HepG2 (cell line): ENCODE data around the gene CYB5A. TPM values are rescaled to one million over a fixed set of nuclear protein-coding genes. Genes with fewer than 3 reads are reported as not detected.
A peak's percentile ranks its signal among the peaks of the same experiment; 100 is the strongest.

Experiments used
- ATAC-seq: fragments of 200-7000 bp; cut with Tn5 transposase; 3 replicates; pipeline ENCODE4 v1.9.1; 2020; ENCODE audit warnings: mild to moderate bottlenecking, moderate library complexity
- BruUV-seq: library from RNA; stranded (reverse); fragments of 400-500 nt; replicated peaks from 2 replicates; lab custom pipeline; 2021; lab: Mats Ljungman, UMichigan
- CTCF ChIA-PET: fragments of 300-600 bp; formaldehyde crosslinking; extraction: SDS; loops from one replicate; lab custom pipeline; 2021; ENCODE audit warnings: low total read pairs, inconsistent platforms, low intra/inter-chr PET ratio; lab: Yijun Ruan, JAX
- POLR2A ChIA-PET: fragments of 350-600 bp; sonication (Branson Sonifier 250); formaldehyde crosslinking; loops from one replicate; lab custom pipeline; 2020; ENCODE audit warnings: antibody characterized with exemption, inconsistent platforms; lab: Yijun Ruan, JAX
- DNase-seq: peaks from one replicate; pipeline ENCODE4 v3.0.0-alpha.2; 2015; ENCODE audit warnings: low spot score
- FAIRE-seq: peaks from 3 replicates; lab custom pipeline; 2011; peaks lifted over from hg19 to GRCh38; lab: Jason Lieb, UNC
- H2AFZ ChIP-seq: one replicate; pipeline ENCODE4 v1.6.1; 2011; ENCODE audit warnings: low read length, inconsistent platforms
- H3K27ac ChIP-seq: fragments of 300-600 bp; 3 replicates; pipeline ENCODE4 v1.8.0; 2011; ENCODE audit warnings: mixed run types, mild to moderate bottlenecking, mixed read lengths, low read length, inconsistent platforms; ENCODE audit not compliant: insufficient read depth; ENCODE audit errors: extremely low read length
- H3K27me3 ChIP-seq, 2 experiments: fragments of 200-600 bp in 1 of 2; 2 replicates in 1 of 2; 3 replicates in 1 of 2; pipeline versions ENCODE4 v1.6.0 to v1.8.0; 2011; ENCODE audit warnings: low read length in 2 of 2, mild to moderate bottlenecking in 2 of 2, moderate library complexity in 2 of 2, inconsistent platforms in 1 of 2; ENCODE audit not compliant: insufficient read depth in 2 of 2, control insufficient read depth in 1 of 2
- H3K36me3 ChIP-seq, 2 experiments: fragments of 200-600 bp in 1 of 2; replicated peaks in 1 of 2; 2 replicates in 1 of 2; 3 replicates in 1 of 2; pipeline versions ENCODE4 v1.5.1 to v1.8.0; 2011; ENCODE audit warnings: low read length in 2 of 2, inconsistent platforms in 1 of 2; ENCODE audit not compliant: insufficient read depth in 2 of 2, control insufficient read depth in 1 of 2
- H3K4me1 ChIP-seq: 2 replicates; pipeline ENCODE4 v1.5.1; 2012; ENCODE audit warnings: low read length, inconsistent platforms; ENCODE audit not compliant: insufficient read depth
- H3K4me2 ChIP-seq: 2 replicates; pipeline ENCODE4 v1.6.0; 2011; ENCODE audit warnings: low read depth, low read length, inconsistent platforms
- H3K4me3 ChIP-seq, 3 experiments: fragments of 200-600 bp in 1 of 3; sonication (generic), shearing (Covaris generic) in 1 of 3; replicated peaks in 1 of 3; 2 replicates each; pipeline ENCODE4 v1.5.1; 2011 to 2016; ENCODE audit warnings: low read length in 3 of 3, inconsistent platforms in 2 of 3, low read depth in 2 of 3, mild to moderate bottlenecking in 2 of 3, control low read depth in 1 of 3, mixed read lengths in 1 of 3; ENCODE audit not compliant: insufficient read depth in 1 of 3
- H3K79me2 ChIP-seq: one replicate; pipeline ENCODE4 v1.6.1; 2011; ENCODE audit warnings: low read length, inconsistent platforms; ENCODE audit not compliant: insufficient read depth
- H3K9ac ChIP-seq: 2 replicates; pipeline ENCODE4 v1.6.0; 2011; ENCODE audit warnings: mild to moderate bottlenecking, low read depth, low read length, inconsistent platforms; ENCODE audit not compliant: insufficient read depth
- H3K9me3 ChIP-seq: 2 replicates; pipeline ENCODE4 v1.5.1; 2012; ENCODE audit warnings: mild to moderate bottlenecking, low read length
- H4K20me1 ChIP-seq: 2 replicates; pipeline ENCODE4 v1.6.0; 2011; ENCODE audit warnings: inconsistent platforms, mild to moderate bottlenecking, low read length, moderate library complexity; ENCODE audit not compliant: insufficient read depth
- ELF1 ChIP-seq: sonication (generic); formaldehyde crosslinking; IDR thresholded peaks from 2 replicates; pipeline ENCODE4 v1.4.0; 2020; ENCODE audit warnings: missing genetic modification reagents
- GABPB1 ChIP-seq: IDR thresholded peaks from 2 replicates; pipeline ENCODE4 v1.6.1; 2016; ENCODE audit warnings: mild to moderate bottlenecking, missing genetic modification reagents, moderate library complexity, missing compliant biosample characterization
- HOXA3 ChIP-seq: sonication (generic); formaldehyde crosslinking; IDR thresholded peaks from 2 replicates; pipeline ENCODE4 v1.5.0; 2020; ENCODE audit warnings: missing genetic modification reagents
- KDM2A ChIP-seq: sonication (generic); formaldehyde crosslinking; IDR thresholded peaks from 2 replicates; pipeline ENCODE4 v1.4.0; 2020; ENCODE audit warnings: low read depth, missing genetic modification reagents, borderline replicate concordance
- KDM4B ChIP-seq: sonication (generic); formaldehyde crosslinking; IDR thresholded peaks from 2 replicates; pipeline ENCODE4 v1.4.0; 2020; ENCODE audit warnings: missing genetic modification reagents
- KLF6 ChIP-seq: IDR thresholded peaks from 2 replicates; pipeline ENCODE4 v1.8.0; 2016; ENCODE audit warnings: missing biosample characterization, missing genetic modification reagents
- MAZ ChIP-seq, 2 experiments: sonication (generic) in 1 of 2; formaldehyde crosslinking in 1 of 2; IDR thresholded peaks; 2 replicates each; pipeline versions ENCODE4 v1.5.0 to v1.6.1; 2012 to 2020; ENCODE audit warnings: low read depth in 2 of 2, mild to moderate bottlenecking in 2 of 2, borderline replicate concordance in 1 of 2, improper control_type of control experiment in 1 of 2, low read length in 1 of 2, missing genetic modification reagents in 1 of 2, moderate library complexity in 1 of 2
- NFIC ChIP-seq: IDR thresholded peaks from 2 replicates; pipeline ENCODE4 v1.6.1; 2012; ENCODE audit warnings: mild to moderate bottlenecking, low read length, inconsistent platforms
- NR3C1 ChIP-seq: sonication (generic); formaldehyde crosslinking; IDR thresholded peaks from 2 replicates; pipeline ENCODE4 v1.4.0; 2020; ENCODE audit warnings: missing genetic modification reagents
- RAD51 ChIP-seq: fragments of 450-650 bp; IDR thresholded peaks from 2 replicates; pipeline ENCODE4 v1.6.1; 2016; ENCODE audit warnings: borderline replicate concordance
- TAF1 ChIP-seq: sonication (generic); formaldehyde crosslinking; IDR thresholded peaks from 2 replicates; pipeline ENCODE4 v1.4.0; 2020; ENCODE audit warnings: missing genetic modification reagents
- TGIF2 ChIP-seq: IDR thresholded peaks from 2 replicates; pipeline ENCODE4 v1.6.1; 2016; ENCODE audit warnings: control low read depth, missing compliant biosample characterization
- WIZ ChIP-seq: sonication (generic); formaldehyde crosslinking; IDR thresholded peaks from 2 replicates; pipeline ENCODE4 v1.5.1; 2020; ENCODE audit warnings: mild to moderate bottlenecking, missing genetic modification reagents
- ZBED4 ChIP-seq: sonication (generic); formaldehyde crosslinking; IDR thresholded peaks from 2 replicates; pipeline ENCODE4 v1.4.0; 2020; ENCODE audit warnings: missing genetic modification reagents, borderline replicate concordance
- ZBTB7A ChIP-seq: sonication (generic); formaldehyde crosslinking; IDR thresholded peaks from 2 replicates; pipeline ENCODE4 v1.8.0; 2022; ENCODE audit warnings: mild to moderate bottlenecking, missing genetic modification reagents
- ZC3H13 ChIP-seq: sonication (generic); formaldehyde crosslinking; IDR thresholded peaks from 2 replicates; pipeline ENCODE4 v1.8.1; 2023; ENCODE audit warnings: mild to moderate bottlenecking, missing genetic modification reagents, moderate library complexity
- ZMAT3 ChIP-seq: sonication (generic); formaldehyde crosslinking; conservative IDR thresholded peaks from 2 replicates; pipeline ENCODE4 v1.7.0; 2021; ENCODE audit warnings: missing genetic modification reagents
- ZNF260 ChIP-seq: sonication (generic); formaldehyde crosslinking; IDR thresholded peaks from 2 replicates; pipeline ENCODE4 v1.4.0; 2020; ENCODE audit warnings: missing genetic modification reagents, low read depth, mild to moderate bottlenecking, borderline replicate concordance
- ZNF335 ChIP-seq: sonication (generic); formaldehyde crosslinking; IDR thresholded peaks from 2 replicates; pipeline ENCODE4 v1.4.0; 2020; ENCODE audit warnings: missing genetic modification reagents
- ZNF644 ChIP-seq: IDR thresholded peaks from 2 replicates; pipeline ENCODE4 v1.6.1; 2016; ENCODE audit warnings: low read depth
- ZNF703 ChIP-seq: sonication (generic); formaldehyde crosslinking; IDR thresholded peaks from 2 replicates; pipeline ENCODE4 v1.5.1; 2020; ENCODE audit warnings: missing genetic modification reagents, mild to moderate bottlenecking, moderate library complexity, borderline replicate concordance
- ZNF713 ChIP-seq: sonication (generic); formaldehyde crosslinking; IDR thresholded peaks from 2 replicates; pipeline ENCODE4 v1.4.0; 2020; ENCODE audit warnings: mild to moderate bottlenecking, missing genetic modification reagents
- ZNF75D ChIP-seq: sonication (generic); formaldehyde crosslinking; IDR thresholded peaks from 2 replicates; pipeline ENCODE4 v1.8.1; 2023; ENCODE audit warnings: missing genetic modification reagents, mild to moderate bottlenecking, borderline replicate concordance
- ZSCAN30 ChIP-seq: sonication (generic); formaldehyde crosslinking; IDR thresholded peaks from 2 replicates; pipeline ENCODE4 v1.5.0; 2020; ENCODE audit warnings: mild to moderate bottlenecking, missing genetic modification reagents
- ZSCAN31 ChIP-seq: sonication (generic); formaldehyde crosslinking; IDR thresholded peaks from 2 replicates; pipeline ENCODE4 v1.5.0; 2020; ENCODE audit warnings: low read depth, mild to moderate bottlenecking, missing genetic modification reagents
- WGBS: methylation state at CpG from one replicate; pipeline ENCODE4 v1.1.6; 2017; ENCODE audit warnings: low lambda C conversion rate; 5-methylcytosine and 5-hydroxymethylcytosine counted together
- in situ Hi-C: cut with HindIII; loops from 2 replicates; pipeline ENCODE4 v1.10.0; 2017; ENCODE audit warnings: low pct_unique_long_range_greater_than_20kb; ENCODE audit not compliant: extremely low pct_ligation_motif_present
- intact Hi-C: fragments of 100-400 bp; cut with micrococcal nuclease; formaldehyde crosslinking; loops from one replicate; pipeline ENCODE4 v1.10.0; 2022; ENCODE audit not compliant: unreplicated experiment
- polyA plus RNA-seq, 8 experiments: library from polyadenylated mRNA; depleted of rRNA in 3 of 8; stranded (reverse) in 7 of 8; unstranded in 1 of 8; fragments of >200 nt; fragmentation: Illumina TruSeq in 4 of 8; extraction: Trizol in 4 of 8; gene quantifications; 2 replicates each; pipeline versions ENCODE4 v1.2.1 to v1.2.3, GENCODE V29; 2011 to 2016; ENCODE audit warnings: low read depth in 4 of 8, missing spikeins in 1 of 8, mixed read lengths in 1 of 8; ENCODE audit not compliant: insufficient read depth in 1 of 8
- total RNA-seq, 5 experiments: library from RNA; depleted of rRNA; stranded (reverse); fragments of >200 nt; fragmentation: Illumina TruSeq; extraction: Trizol; gene quantifications; 2 replicates each; pipeline ENCODE4 v1.2.3, GENCODE V29; 2016; ENCODE audit warnings: low read depth in 1 of 5

CYB5A gene
- total and polyA plus RNA-seq, 2 of the 13 experiments (the other 11 are each of a cell fraction or from before 2014, with no cell fraction given) = 215 to 356 TPM

DNA sequence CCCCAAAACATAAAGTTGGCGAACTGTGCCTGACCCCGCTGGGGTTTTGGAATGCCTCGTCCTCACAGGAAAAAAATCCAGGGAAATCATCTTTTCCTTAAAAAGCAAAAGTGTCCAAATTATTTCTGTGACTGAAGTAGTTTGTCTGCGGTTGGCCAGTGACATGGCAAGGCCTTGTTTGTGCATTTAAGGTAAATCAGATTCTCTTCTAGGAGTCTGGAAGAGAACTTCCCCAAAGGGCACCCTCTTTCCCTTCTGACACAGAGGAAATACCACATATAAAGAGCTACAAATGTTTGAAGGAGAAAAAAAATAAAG is 737 bp upstream of the CYB5A start:
- no peaks in the 10 kb centered on the region; a peak in 1 of 5 replicates for H3K27me3 ChIP-seq
- H3K4me1 ChIP-seq = peaks cover 45% of the 10 kb centered on the region
- peak overlapping the region; percentile 39 to 58 (median 39) for H3K4me3 ChIP-seq
- intact Hi-C loops = loop anchor here (1.0 to 2.0 kb wide), 4 partner anchors 38 to 250 kb away; partner anchors contain the start of gene CNDP2
- H3K9me3 ChIP-seq = no peaks in the 10 kb centered on the region
- ChIA-PET CTCF (no interaction called here), POLR2A (interaction anchor here (0.8 kb wide), 1 partner anchor 67 kb away, joined by 3 read pairs; no protein-coding TSS in a partner anchor)
- no peak for ATAC-seq
- no peak for DNase-seq
- WGBS = 0% methylated on average over 4 of the region's 4 CpGs
- H3K27ac ChIP-seq = peak overlapping the region; percentile 94
- no peaks in the 10 kb centered on the region for H4K20me1 ChIP-seq
- no peak overlapping the region for H2AFZ ChIP-seq
- in situ Hi-C loops = loop anchor here (5.0 to 25.0 kb wide), 2 partner anchors 95 to 920 kb away; partner anchors contain the start of genes PTGR3 and TSHZ1
- no peak for FAIRE-seq
- H3K79me2 ChIP-seq = peaks cover 41% of the 10 kb centered on the region
- H3K36me3 ChIP-seq = no peaks in the 10 kb centered on the region
- peak overlapping the region; percentile 69 for H3K4me2 ChIP-seq
- BruUV-seq = TSS peak; percentile 97
- peak overlapping the region; percentile 75 for H3K9ac ChIP-seq
- TF ChIP-seq ZNF260 (CRISPR knock-in tag) (no peak), KDM4B (no peak), ZNF75D (CRISPR knock-in tag) (no peak), ELF1 (CRISPR knock-in tag) (no peak), ZNF713 (CRISPR knock-in tag) (no peak), KLF6 (CRISPR knock-in tag) (peak; percentile 21; the same call in 1 of the 2 replicates), NR3C1 (CRISPR knock-in tag) (no peak), WIZ (CRISPR knock-in tag) (peak; percentile 20; the same call in 1 of the 2 replicates), ZNF335 (CRISPR knock-in tag) (no peak), ZBED4 (CRISPR knock-in tag) (no peak), ZSCAN30 (CRISPR knock-in tag) (0 out of 2 replicates have a peak, but pooled peaks have one; percentile 40), RAD51 (no peak), NFIC (peak; percentile 16; the same call in 1 of the 2 replicates), ZSCAN31 (0 out of 2 replicates have a peak, but pooled peaks have one; percentile 8), ZC3H13 (CRISPR knock-in tag) (no peak), ZMAT3 (CRISPR knock-in tag) (no peak), TAF1 (CRISPR knock-in tag) (no peak), ZNF703 (CRISPR knock-in tag) (peak; percentile 62), GABPB1 (CRISPR knock-in tag) (no peak), TGIF2 (CRISPR knock-in tag) (no peak), MAZ (IDR thresholded peaks at IDR 0.05; ENCODE audit: borderline replicate concordance, low read depth, low read length) (no peak), MAZ (CRISPR knock-in tag; IDR thresholded peaks at IDR 0.05; ENCODE audit: low read depth) (0 out of 2 replicates have a peak, but pooled peaks have one; percentile 12), KDM2A (no peak), ZNF644 (CRISPR knock-in tag) (no peak), ZBTB7A (no peak), HOXA3 (CRISPR knock-in tag) (no peak)
